Kidney (tissue), 14 donors: ENCODE measurements around the gene CDC14A. TPM values are rescaled to one million over a fixed set of nuclear protein-coding genes. Genes with fewer than 3 reads are reported as not detected.

Experiments
- DNase-seq, 5 donors: peaks; one replicate each; pipeline ENCODE4 v3.0.0-alpha.2; 2013 to 2020
- FAIRE-seq: peaks from 2 replicates; lab custom pipeline; 2012; peaks lifted over from hg19 to GRCh38; lab: Jason Lieb, UNC
- H3K27ac ChIP-seq, 2 donors: one replicate each; pipeline ENCODE4 v1.7.0; 2013; ENCODE audit warnings: low read depth in 2 of 2, low read length in 2 of 2, inconsistent platforms in 1 of 2
- H3K27me3 ChIP-seq: one replicate; pipeline ENCODE4 v1.7.1; 2013; ENCODE audit warnings: low read length, inconsistent platforms; ENCODE audit not compliant: control insufficient read depth, insufficient read depth
- H3K36me3 ChIP-seq, 3 donors: one replicate each; pipeline versions ENCODE4 v1.7.0 to v1.7.1; 2013; ENCODE audit warnings: low read length in 3 of 3, control low read depth in 1 of 3, inconsistent platforms in 1 of 3; ENCODE audit not compliant: insufficient read depth in 3 of 3, control insufficient read depth in 2 of 3
- H3K4me1 ChIP-seq, 3 donors: one replicate each; pipeline versions ENCODE4 v1.7.0 to v1.7.1; 2013; ENCODE audit warnings: low read length in 3 of 3, inconsistent platforms in 1 of 3, low read depth in 1 of 3; ENCODE audit not compliant: control insufficient read depth in 2 of 3, insufficient read depth in 2 of 3
- H3K4me3 ChIP-seq, 3 donors: one replicate each; pipeline versions ENCODE4 v1.7.0 to v1.8.1; 2013; ENCODE audit warnings: low read length in 3 of 3, control low read depth in 1 of 3, inconsistent platforms in 1 of 3
- H3K9ac ChIP-seq, 3 donors: one replicate each; pipeline versions ENCODE4 v1.7.0 to v1.7.1; 2013; ENCODE audit warnings: low read length in 3 of 3, control low read depth in 1 of 3, inconsistent platforms in 1 of 3
- H3K9me3 ChIP-seq, 3 donors: one replicate each; pipeline versions ENCODE4 v1.7.0 to v1.7.1; 2013; ENCODE audit warnings: low read length in 3 of 3, control low read depth in 1 of 3, inconsistent platforms in 1 of 3; ENCODE audit not compliant: control insufficient read depth in 2 of 3, insufficient read depth in 1 of 3
- CTCF ChIP-seq: IDR thresholded peaks from 3 replicates; pipeline ENCODE4 v1.5.1; 2012; ENCODE audit warnings: mild to moderate bottlenecking, moderate library complexity, borderline replicate concordance; ENCODE audit not compliant: insufficient read depth; ENCODE audit errors: extremely low read depth
- intact Hi-C: fragments of 100-400 bp; cut with DNase I; formaldehyde crosslinking; loops from one replicate; pipeline ENCODE4 v1.11.1; 2022
- polyA plus RNA-seq: library from polyadenylated mRNA; stranded (reverse); fragments of 350-450 nt; fragmentation: Illumina TruSeq; extraction: RNeasy Lipid Tissue Mini Kit (QIAGEN cat#74804); gene quantifications from one replicate; pipeline ENCODE4 v1.2.3, GENCODE V29; 2014; ENCODE audit warnings: low read depth, low replicate concordance; ENCODE audit not compliant: insufficient read depth
- total RNA-seq: library from RNA; stranded (reverse); fragmentation: NEBNext Ultra II Directional; extraction: Animal tissue kit (Norgen Biotek cat#: 25700); gene quantifications from one replicate; pipeline ENCODE4 v1.2.1, GENCODE V29; 2021
- donor health status: control.
- donor health status: control.
- donor health status: control.
- donor health status: control.
- donor health status: control.
- donor health status: DM: yes; HTN: yes; CAD: no.
- donor health status: Normal renal cell carcinoma (clear cell type).

CDC14A gene
- total and polyA plus RNA-seq, 2 donors from 2014 or later, result 4.7 to 11.9 TPM

GRCh38 chr1:100309863-100310262 lies 42.4 kb upstream of the CDC14A start:
- no peak for TF ChIP-seq CTCF
- intact Hi-C loops, result no loop called here
- Histone ChIP-seq H3K27me3 (no peaks in the 10 kb centered on the region), H3K4me3 (no peak overlapping the region), H3K36me3 (no peaks in the 10 kb centered on the region), H3K9me3 (no peaks in the 10 kb centered on the region), H3K9ac (no peak overlapping the region), H3K27ac (no peak overlapping the region), H3K4me1 (no peaks in the 10 kb centered on the region)
- DNase-seq (no peak), FAIRE-seq (no peak)

GRCh38 chr1:100313382-100313781 lies 38.9 kb upstream of the CDC14A start:
- no peaks in the 10 kb centered on the region for H3K9me3 ChIP-seq
- H3K36me3 ChIP-seq, result no peaks in the 10 kb centered on the region
- DNase-seq (no peak), FAIRE-seq (no peak)
- H3K4me3 ChIP-seq, result no peak overlapping the region
- no peak overlapping the region for H3K9ac ChIP-seq
- no peaks in the 10 kb centered on the region for H3K27me3 ChIP-seq
- no peak overlapping the region for H3K27ac ChIP-seq
- H3K4me1 ChIP-seq, result no peaks in the 10 kb centered on the region
- intact Hi-C loops, result no loop called here
- TF ChIP-seq CTCF, result no peak

- intact Hi-C loops, result no loop called here
- TF ChIP-seq CTCF, result no peak
- FAIRE-seq (no peak), DNase-seq (no peak)
- Histone ChIP-seq H3K27ac (no peak overlapping the region), H3K27me3 (no peaks in the 10 kb centered on the region), H3K9me3 (peaks cover 0 to 10% (median 0%) of the 10 kb centered on the region in 3 donors), H3K4me1 (peaks cover 0 to 12% (median 0%) of the 10 kb centered on the region in 3 donors), H3K4me3 (no peak overlapping the region), H3K36me3 (no peaks in the 10 kb centered on the region), H3K9ac (no peak overlapping the region)
These were observed 35.7 kb upstream of the CDC14A start for GRCh38 chr1:100316622-100317021.
